ENCODE results near the gene NUFIP2. TPM values are rescaled to one million over a fixed set of nuclear protein-coding genes. Genes with fewer than 3 reads are reported as not detected.

NUFIP2 gene
- total and polyA plus RNA-seq, 2 experiments from 2014 or later = 8.9 to 47.8 TPM

DNA sequence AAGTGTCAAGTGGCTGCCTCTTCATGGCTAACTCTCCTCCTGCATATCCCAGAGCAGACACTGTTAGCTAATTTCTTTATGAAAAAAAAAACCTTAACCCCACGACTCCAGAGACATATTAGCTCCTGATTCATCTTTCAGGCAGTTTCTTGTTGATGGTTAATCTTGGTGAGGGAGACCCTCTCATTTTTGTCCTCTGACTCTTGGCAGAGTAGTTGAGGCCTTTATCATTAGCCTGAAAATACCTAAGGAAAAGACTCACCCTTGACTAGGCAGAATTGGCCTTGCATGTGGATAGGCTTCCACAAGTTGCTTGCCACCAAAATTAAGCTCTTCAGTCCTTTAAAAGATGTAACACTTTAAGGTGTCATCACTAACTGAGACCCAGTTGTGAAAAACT lies 43.3 kb downstream of the NUFIP2 start:
- Histone ChIP-seq H3K9me2 (replicated peaks; ENCODE audit: insufficient read depth) (no peaks in the 10 kb centered on the region), H3K4me2 (no peak overlapping the region), H3K27me3 (no peaks in the 10 kb centered on the region), H3K4me3 (no peak overlapping the region), H3K4me1 (ENCODE audit: insufficient read depth) (no peaks in the 10 kb centered on the region), H3K27ac (no peak overlapping the region), H3K36me3 (replicated peaks; ENCODE audit: insufficient read depth, low read depth) (no peaks in the 10 kb centered on the region), H3K9me3 (ENCODE audit: low read depth) (no peaks in the 10 kb centered on the region), H3K79me2 (no peaks in the 10 kb centered on the region), H2AFZ (no peak overlapping the region), H4K20me1 (ENCODE audit: insufficient read depth, poor library complexity, severe bottlenecking) (no peaks in the 10 kb centered on the region)
- DNase-seq (ENCODE audit: low spot score) = no peak
- no peak for TF ChIP-seq EZH2phosphoT487 (IDR thresholded peaks at IDR 0.05; ENCODE audit: low read depth, severe bottlenecking, unreplicated experiment)
- no peak for TF ChIP-seq CTCF (IDR thresholded peaks at IDR 0.05; ENCODE audit: poor library complexity)
- no peak for TF ChIP-seq EZH2 (IDR thresholded peaks at IDR 0.05; ENCODE audit: borderline replicate concordance)
- WGBS (ENCODE audit: low lambda C conversion rate, missing lambda C conversion rate) = 70% methylated on average over 1 of the region's 1 CpG

DNA sequence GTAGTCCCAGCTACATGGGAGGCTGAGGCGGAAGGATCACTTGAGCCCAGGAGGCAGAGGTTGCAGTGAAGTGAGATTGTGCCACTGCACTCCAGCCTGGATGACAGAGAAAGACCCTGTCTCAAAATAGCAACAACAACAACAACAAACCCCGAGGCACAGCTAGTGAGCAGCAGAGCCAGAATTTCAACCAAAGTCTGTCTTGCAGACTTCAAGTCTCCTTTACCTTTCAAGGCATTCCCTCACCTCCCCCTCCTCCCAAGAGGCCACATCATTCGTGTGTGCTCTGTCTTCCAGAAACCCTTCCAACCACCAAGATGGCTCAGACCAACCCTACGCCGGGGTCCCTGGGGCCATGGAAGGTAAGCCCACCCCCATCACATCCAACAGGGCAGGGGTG lies 45.1 kb downstream of the NUFIP2 start:
- WGBS (ENCODE audit: low lambda C conversion rate, missing lambda C conversion rate) = 76% methylated on average over 5 of the region's 5 CpGs
- Histone ChIP-seq H3K36me3 (replicated peaks; ENCODE audit: insufficient read depth, low read depth) (no peaks in the 10 kb centered on the region), H3K27ac (no peak overlapping the region), H3K79me2 (no peaks in the 10 kb centered on the region), H2AFZ (no peak overlapping the region), H3K4me2 (no peak overlapping the region), H3K27me3 (no peaks in the 10 kb centered on the region), H3K4me1 (ENCODE audit: insufficient read depth) (no peaks in the 10 kb centered on the region), H4K20me1 (ENCODE audit: insufficient read depth, poor library complexity, severe bottlenecking) (no peaks in the 10 kb centered on the region), H3K9me3 (ENCODE audit: low read depth) (no peaks in the 10 kb centered on the region), H3K4me3 (no peak overlapping the region), H3K9me2 (replicated peaks; ENCODE audit: insufficient read depth) (no peaks in the 10 kb centered on the region)
- TF ChIP-seq EZH2 (IDR thresholded peaks at IDR 0.05; ENCODE audit: borderline replicate concordance) (no peak), CTCF (IDR thresholded peaks at IDR 0.05; ENCODE audit: poor library complexity) (no peak), EZH2phosphoT487 (IDR thresholded peaks at IDR 0.05; ENCODE audit: low read depth, severe bottlenecking, unreplicated experiment) (no peak)
- no peak for DNase-seq (ENCODE audit: low spot score)

GRCh38 chr17:29247219-29247618 lies 46.7 kb downstream of the NUFIP2 start:
- Histone ChIP-seq H4K20me1 (ENCODE audit: insufficient read depth, poor library complexity, severe bottlenecking) (no peaks in the 10 kb centered on the region), H3K9me3 (ENCODE audit: low read depth) (no peaks in the 10 kb centered on the region), H3K27ac (no peak overlapping the region), H3K9me2 (replicated peaks; ENCODE audit: insufficient read depth) (no peaks in the 10 kb centered on the region), H3K79me2 (no peaks in the 10 kb centered on the region), H3K27me3 (no peaks in the 10 kb centered on the region), H2AFZ (no peak overlapping the region), H3K4me2 (no peak overlapping the region), H3K4me3 (no peak overlapping the region), H3K4me1 (ENCODE audit: insufficient read depth) (no peaks in the 10 kb centered on the region), H3K36me3 (replicated peaks; ENCODE audit: insufficient read depth, low read depth) (no peaks in the 10 kb centered on the region)
- TF ChIP-seq CTCF (IDR thresholded peaks at IDR 0.05; ENCODE audit: poor library complexity) = no peak
- no peak for TF ChIP-seq EZH2phosphoT487 (IDR thresholded peaks at IDR 0.05; ENCODE audit: low read depth, severe bottlenecking, unreplicated experiment)
- no peak for TF ChIP-seq EZH2 (IDR thresholded peaks at IDR 0.05; ENCODE audit: borderline replicate concordance)
- WGBS (ENCODE audit: low lambda C conversion rate, missing lambda C conversion rate) = 93% methylated on average over 2 of the region's 2 CpGs
- no peak for DNase-seq (ENCODE audit: low spot score)

GRCh38 chr17:29246628-29247027 lies 47.3 kb downstream of the NUFIP2 start, which contains the start of gene CRYBA1:
Gene CRYBA1 (plus strand): TSS chr17:29246859. CDS start chr17:29246864, 5 bp downstream.
- 29% methylated on average over 1 of the region's 1 CpG for WGBS (ENCODE audit: low lambda C conversion rate, missing lambda C conversion rate)
- Histone ChIP-seq H3K9me2 (replicated peaks; ENCODE audit: insufficient read depth) (no peaks in the 10 kb centered on the region), H4K20me1 (ENCODE audit: insufficient read depth, poor library complexity, severe bottlenecking) (no peaks in the 10 kb centered on the region), H3K79me2 (no peaks in the 10 kb centered on the region), H2AFZ (no peak within 1 kb of the TSS), H3K27me3 (no peaks in the 10 kb centered on the region), H3K9me3 (ENCODE audit: low read depth) (no peaks in the 10 kb centered on the region), H3K27ac (no peak within 1 kb of the TSS), H3K36me3 (replicated peaks; ENCODE audit: insufficient read depth, low read depth) (no peaks in the 10 kb centered on the region), H3K4me3 (no peak within 1 kb of the TSS), H3K4me2 (no peak within 1 kb of the TSS), H3K4me1 (ENCODE audit: insufficient read depth) (no peaks in the 10 kb centered on the region)
- TF ChIP-seq EZH2phosphoT487 (IDR thresholded peaks at IDR 0.05; ENCODE audit: low read depth, severe bottlenecking, unreplicated experiment) (no peak), CTCF (IDR thresholded peaks at IDR 0.05; ENCODE audit: poor library complexity) (no peak), EZH2 (IDR thresholded peaks at IDR 0.05; ENCODE audit: borderline replicate concordance) (no peak)
- no peak for DNase-seq (ENCODE audit: low spot score)
